Activated naive CD4-positive, alpha-beta T cell treated with anti-CD3 and anti-CD28 coated beads, Interleukin-2, amount 50 U/mL, for 72 hours (primary cell): ENCODE results near the gene CLCF1. TPM values are rescaled to one million over a fixed set of nuclear protein-coding genes. Genes with fewer than 3 reads are reported as not detected.

Experiments used
- ATAC-seq, 2 donors: fragments of 150-1000 bp; cut with Tn5 transposase; 2 replicates each; pipeline ENCODE4 v1.10.0; 2021; ENCODE audit warnings: mild to moderate bottlenecking in 2 of 2, moderate library complexity in 2 of 2
- DNase-seq, 2 donors: peaks; one replicate each; pipeline ENCODE4 v3.0.0; 2021 to 2022; ENCODE audit warnings: low spot score in 2 of 2
- H3K27ac Mint-ChIP-seq, 2 donors: one replicate each; pipeline ENCODE4 v1.8.0; 2022; ENCODE audit warnings: mild to moderate bottlenecking in 2 of 2, mixed read lengths in 2 of 2
- H3K36me3 Mint-ChIP-seq, 2 donors: one replicate each; pipeline ENCODE4 v1.8.0; 2022; ENCODE audit warnings: mixed read lengths in 2 of 2
- H3K9me3 Mint-ChIP-seq, 2 donors: one replicate each; pipeline ENCODE4 v1.8.0; 2022; ENCODE audit warnings: mixed read lengths in 2 of 2
- total RNA-seq, 2 donors: library from RNA; stranded (reverse); gene quantifications; one replicate each; pipeline ENCODE4 v1.2.3, GENCODE V29; 2022

The CLCF1 gene
- total RNA-seq, 2 donors from 2014 or later, result 0.89 TPM; not detected in 1

- Mint-ChIP-seq H3K9me3 (no peaks in the 10 kb centered on the region), H3K36me3 (peaks cover 0 to 5% of the 10 kb centered on the region in 2 donors), H3K27ac (peak overlapping the region in 1 of 2 donors; percentile 57)
- DNase-seq (peak in 1 of 2 donors; percentile 39), ATAC-seq (no peak)
These were observed 59.2 kb downstream of the CLCF1 start for GRCh38 chr11:67314218-67314617.

Other genes with a start within 250 kb of the CLCF1 start
- gene GRK2, start 107.1 kb downstream of the CLCF1 start, total RNA-seq, result 100 to 1,000 TPM; 289 to 376 TPM
- 100 to 1,000 TPM in 1 of 2 donors, 10 to 100 TPM in 1; 76.0 to 213 TPM for gene ANKRD13D, start 84.3 kb downstream of the CLCF1 start, total RNA-seq
- gene SSH3, start 70.1 kb downstream of the CLCF1 start, total RNA-seq, result 10 to 100 TPM; 11.6 to 16.5 TPM
- 10 to 100 TPM; 49.9 to 57.2 TPM for gene POLD4, start 20.1 kb downstream of the CLCF1 start, total RNA-seq
- 10 to 100 TPM; 35.6 to 53.7 TPM for gene RAD9A, start 18.4 kb upstream of the CLCF1 start, total RNA-seq
- gene PPP1CA, start 28.3 kb upstream of the CLCF1 start, total RNA-seq, result 100 to 1,000 TPM; 238 to 253 TPM
- gene TBC1D10C, start 30.5 kb upstream of the CLCF1 start, total RNA-seq, result 100 to 1,000 TPM; 135 to 155 TPM
- gene CARNS1, start 42.1 kb upstream of the CLCF1 start, total RNA-seq, result 1 to 10 TPM; 1.4 to 4.5 TPM
- 10 to 100 TPM; 64.3 to 68.8 TPM for gene RPS6KB2, start 54.9 kb upstream of the CLCF1 start, total RNA-seq
- 100 to 1,000 TPM in 1 of 2 donors, 10 to 100 TPM in 1; 65.2 to 131 TPM for gene PTPRCAP, start 64.1 kb upstream of the CLCF1 start, total RNA-seq
- gene CORO1B, start 69.9 kb upstream of the CLCF1 start, total RNA-seq, result 100 to 1,000 TPM; 293 to 428 TPM
- not detected for gene GPR152, start 79.1 kb upstream of the CLCF1 start, total RNA-seq
- 1 to 10 TPM; 1.7 to 2.8 TPM for gene CABP4, start 81.8 kb upstream of the CLCF1 start, total RNA-seq
- 10 to 100 TPM; 39.1 to 77.9 TPM for gene TMEM134, start 95.7 kb upstream of the CLCF1 start, total RNA-seq
- gene AIP, start 109.4 kb upstream of the CLCF1 start, total RNA-seq, result 100 to 1,000 TPM; 151 to 207 TPM
- 100 to 1,000 TPM; 102 to 122 TPM for gene PITPNM1, start 131.8 kb upstream of the CLCF1 start, total RNA-seq
- 10 to 100 TPM; 72.4 to 85.2 TPM for gene CDK2AP2, start 134.6 kb upstream of the CLCF1 start, total RNA-seq
- not detected for gene CABP2, start 149.8 kb upstream of the CLCF1 start, total RNA-seq
- gene GSTP1, start 210.2 kb upstream of the CLCF1 start, total RNA-seq, result 100 to 1,000 TPM; 247 to 466 TPM
- gene NDUFV1, start 233.3 kb upstream of the CLCF1 start, total RNA-seq, result 100 to 1,000 TPM; 237 to 286 TPM